IMR-90 (cell line): ENCODE data around the gene WAS. TPM values are rescaled to one million over a fixed set of nuclear protein-coding genes. Genes with fewer than 3 reads are reported as not detected.
"Not testable (repeated sequence)": the region's sequence is repeated elsewhere in the genome, so short reads cannot be mapped to it uniquely, and the experiment has no call there.

ENCODE experiments used
- ATAC-seq: fragments of 200-7000 bp; cut with Tn5 transposase; 2 replicates; pipeline ENCODE4 v1.9.1; 2020; ENCODE audit warnings: low read depth, mild to moderate bottlenecking, moderate library complexity
- BruUV-seq: library from RNA; stranded (reverse); fragments of 400-500 nt; replicated peaks from 2 replicates; lab custom pipeline; 2021; lab: Mats Ljungman, UMichigan
- CTCF ChIA-PET: fragments of 300-600 bp; formaldehyde crosslinking; extraction: SDS; loops from one replicate; lab custom pipeline; 2021; ENCODE audit warnings: antibody characterized with exemption; lab: Yijun Ruan, JAX
- POLR2A ChIA-PET: fragments of 300-600 bp; sonication (Branson Sonifier 250); formaldehyde crosslinking; loops from one replicate; lab custom pipeline; 2022; ENCODE audit warnings: antibody characterized with exemption; ENCODE audit not compliant: unreplicated experiment; lab: Charles Lee
- DNase-seq: peaks from one replicate; pipeline ENCODE4 v3.0.0; 2013
- H2AFZ ChIP-seq: replicated peaks from 2 replicates; pipeline ENCODE3; 2013; ENCODE audit warnings: low read length, mild to moderate bottlenecking; ENCODE audit not compliant: poor library complexity
- H2AK5ac ChIP-seq: 2 replicates; pipeline ENCODE4 v1.6.1; 2013; ENCODE audit warnings: low read depth, low read length, inconsistent platforms
- H2AK9ac ChIP-seq: replicated peaks from 2 replicates; pipeline ENCODE3; 2013; ENCODE audit warnings: mild to moderate bottlenecking, low read depth, low read length, moderate library complexity; ENCODE audit not compliant: poor library complexity
- H2BK120ac ChIP-seq: 2 replicates; pipeline ENCODE4 v1.6.1; 2013; ENCODE audit warnings: low read depth, low read length, inconsistent platforms
- H2BK15ac ChIP-seq: 3 replicates; pipeline ENCODE4 v1.6.1; 2013; ENCODE audit warnings: low read depth, low read length, inconsistent platforms
- H2BK20ac ChIP-seq: 2 replicates; pipeline ENCODE4 v1.6.1; 2013; ENCODE audit warnings: low read depth, mild to moderate bottlenecking, inconsistent platforms, low read length, moderate library complexity
- H2BK5ac ChIP-seq: 2 replicates; pipeline ENCODE4 v1.6.1; 2013; ENCODE audit warnings: mild to moderate bottlenecking, low read depth, low read length, inconsistent platforms; ENCODE audit not compliant: poor library complexity, severe bottlenecking
- H3K14ac ChIP-seq: replicated peaks from 2 replicates; pipeline ENCODE4 v1.6.1; 2013; ENCODE audit warnings: low read depth, low read length, inconsistent platforms
- H3K18ac ChIP-seq: 2 replicates; pipeline ENCODE4 v1.6.1; 2013; ENCODE audit warnings: low read depth, low read length, control low read depth
- H3K23ac ChIP-seq: 2 replicates; pipeline ENCODE4 v1.6.1; 2013; ENCODE audit warnings: low read depth, low read length, inconsistent platforms
- H3K27ac ChIP-seq: 2 replicates; pipeline ENCODE4 v1.5.1; 2013; ENCODE audit warnings: mild to moderate bottlenecking, control low read depth, low read length; ENCODE audit not compliant: insufficient read depth
- H3K27me3 ChIP-seq: 2 replicates; pipeline ENCODE4 v1.6.1; 2013; ENCODE audit warnings: low read length; ENCODE audit not compliant: control insufficient read depth, insufficient read depth
- H3K36me3 ChIP-seq: 2 replicates; pipeline ENCODE4 v1.6.1; 2013; ENCODE audit warnings: low read length, mixed read lengths; ENCODE audit not compliant: control insufficient read depth, insufficient read depth
- H3K4ac ChIP-seq: 2 replicates; pipeline ENCODE4 v1.6.1; 2013; ENCODE audit warnings: low read depth, low read length, inconsistent platforms
- H3K4me1 ChIP-seq: 2 replicates; pipeline ENCODE4 v1.6.1; 2013; ENCODE audit warnings: low read length, mixed read lengths; ENCODE audit not compliant: control insufficient read depth, insufficient read depth
- H3K4me2 ChIP-seq: 2 replicates; pipeline ENCODE4 v1.6.1; 2013; ENCODE audit warnings: low read depth, mild to moderate bottlenecking, control low read depth, low read length, moderate library complexity
- H3K4me3 ChIP-seq: 2 replicates; pipeline ENCODE4 v1.5.1; 2013; ENCODE audit warnings: low read depth, mild to moderate bottlenecking, control low read depth, low read length, moderate library complexity; ENCODE audit not compliant: insufficient read depth
- H3K56ac ChIP-seq: 2 replicates; pipeline ENCODE4 v1.6.1; 2013; ENCODE audit warnings: low read length, inconsistent platforms; ENCODE audit not compliant: insufficient read depth; ENCODE audit errors: extremely low read depth
- H3K79me1 ChIP-seq, 2 experiments: 2 replicates each; pipeline ENCODE4 v1.6.1; 2013; ENCODE audit warnings: low read length in 2 of 2, inconsistent platforms in 1 of 2, low read depth in 1 of 2
- H3K9ac ChIP-seq: 2 replicates; pipeline ENCODE4 v1.6.1; 2013; ENCODE audit warnings: low read depth, low read length, control low read depth
- H3K9me1 ChIP-seq: 2 replicates; pipeline ENCODE4 v1.6.1; 2013; ENCODE audit warnings: low read length, inconsistent platforms; ENCODE audit not compliant: insufficient read depth
- H3K9me3 ChIP-seq: 2 replicates; pipeline ENCODE4 v1.6.1; 2013; ENCODE audit warnings: low read length; ENCODE audit not compliant: control insufficient read depth, insufficient read depth
- H4K20me1 ChIP-seq: 2 replicates; pipeline ENCODE4 v1.6.1; 2013; ENCODE audit warnings: low read length, inconsistent platforms; ENCODE audit not compliant: insufficient read depth
- H4K5ac ChIP-seq: 2 replicates; pipeline ENCODE4 v1.6.1; 2013; ENCODE audit warnings: mild to moderate bottlenecking, low read depth, low read length, control low read depth
- H4K8ac ChIP-seq, 2 experiments: 2 replicates each; pipeline ENCODE4 v1.6.1; 2013; ENCODE audit warnings: low read depth in 2 of 2, low read length in 2 of 2, control low read depth in 1 of 2, inconsistent platforms in 1 of 2
- H4K91ac ChIP-seq: 2 replicates; pipeline ENCODE4 v1.6.1; 2013; ENCODE audit warnings: low read depth, low read length, inconsistent platforms; ENCODE audit not compliant: insufficient read depth
- CHD1 ChIP-seq: IDR thresholded peaks from 2 replicates; pipeline ENCODE4 v1.6.1; 2012; ENCODE audit warnings: low read depth, low read length, improper control_type of control experiment
- MAFK ChIP-seq: IDR thresholded peaks from 2 replicates; pipeline ENCODE4 v1.6.1; 2012; ENCODE audit warnings: low read depth, low read length, improper control_type of control experiment
- MXI1 ChIP-seq: IDR thresholded peaks from 2 replicates; pipeline ENCODE4 v1.6.1; 2012; ENCODE audit warnings: low read depth, mild to moderate bottlenecking, low read length, moderate library complexity, borderline replicate concordance
- RAD21 ChIP-seq: IDR thresholded peaks from 2 replicates; pipeline ENCODE4 v1.6.1; 2012; ENCODE audit warnings: low read length, improper control_type of control experiment
- RCOR1 ChIP-seq: IDR thresholded peaks from 2 replicates; pipeline ENCODE4 v1.6.1; 2012; ENCODE audit warnings: mild to moderate bottlenecking, low read length, improper control_type of control experiment; ENCODE audit not compliant: insufficient replicate concordance
- RFX5 ChIP-seq: IDR thresholded peaks from 2 replicates; pipeline ENCODE4 v1.8.0; 2012; ENCODE audit warnings: low read depth, mild to moderate bottlenecking, low read length, moderate library complexity
- WGBS, 2 experiments: methylation state at CpG; one replicate each; pipeline versions ENCODE4 v1.1.5 to v1.1.7; 2013; ENCODE audit warnings: missing lambda C conversion rate in 2 of 2; ENCODE audit not compliant: insufficient read length in 1 of 2; ENCODE audit errors: extremely low coverage in 2 of 2; 5-methylcytosine and 5-hydroxymethylcytosine counted together
- dilution Hi-C: fragments of 300-500 bp; cut with HindIII; formaldehyde crosslinking; loops from one replicate; pipeline ENCODE4 v1.14.3; 2018; ENCODE audit warnings: low sequenced_read_pairs; ENCODE audit not compliant: unreplicated experiment
- in situ Hi-C: fragments of 300-500 bp; cut with MboI; formaldehyde crosslinking; loops from 3 replicates; pipeline ENCODE4 v1.14.3; 2019; ENCODE audit warnings: low sequenced_read_pairs, inconsistent platforms, mixed read lengths
- intact Hi-C: fragments of 100-400 bp; cut with micrococcal nuclease; formaldehyde crosslinking; loops from 2 replicates; pipeline ENCODE4 v1.10.0; 2022
- polyA plus RNA-seq, 3 experiments: library from polyadenylated mRNA; depleted of rRNA; stranded (reverse); fragments of >200 nt; gene quantifications; 2 replicates each; pipeline ENCODE4 v1.2.3, GENCODE V29; 2012; ENCODE audit warnings: low replicate concordance in 1 of 3
- total RNA-seq: library from RNA; depleted of rRNA; stranded (reverse); fragments of >200 nt; gene quantifications from 2 replicates; pipeline ENCODE4 v1.2.3, GENCODE V29; 2012
- TF ChIP-seq, protein P1 (sequence below): fragments of 150-350 bp; IDR thresholded peaks from 2 replicates; pipeline ENCODE4 v1.6.1; 2016; ENCODE audit warnings: low read depth, mild to moderate bottlenecking, low read length, moderate library complexity, borderline replicate concordance

WAS gene
- total and polyA plus RNA-seq, 2 of the 4 experiments (the other 2 are of a cell fraction) = 0.14 TPM; not detected in 1

DNA sequence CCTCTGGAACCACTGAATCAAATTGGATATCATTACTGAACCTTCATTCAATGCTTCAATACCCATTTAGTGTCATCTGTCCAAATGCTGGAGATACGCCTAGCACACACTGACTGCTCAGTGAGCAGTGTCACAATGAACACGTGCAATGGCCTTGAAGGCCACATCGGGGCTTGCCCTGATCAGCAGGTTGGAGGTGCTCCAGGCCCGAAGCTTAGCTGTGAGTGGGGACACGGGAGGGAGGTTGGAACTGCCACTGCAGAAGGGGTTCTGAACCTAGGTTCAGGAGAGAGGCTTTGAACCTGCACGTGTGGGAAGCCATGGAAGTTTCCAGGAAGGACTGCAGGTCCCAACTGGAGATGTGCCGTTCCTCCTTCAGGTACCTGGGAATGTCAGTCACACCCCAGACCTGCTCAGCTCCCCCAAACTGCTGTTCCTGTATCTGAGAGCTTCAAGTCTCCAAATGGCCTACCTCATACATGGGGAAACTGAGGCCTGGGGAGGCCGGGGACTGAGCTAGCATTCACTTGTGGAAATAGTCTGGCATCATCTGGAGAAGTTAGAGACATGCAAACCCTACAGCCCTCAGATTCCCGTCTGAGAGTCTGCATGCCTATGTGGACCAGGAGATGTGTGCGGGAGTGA lies 1.9 kb upstream of the WAS start:
- H2BK120ac ChIP-seq = no peak overlapping the region
- H3K9me3 ChIP-seq = no peaks in the 10 kb centered on the region
- H3K4ac ChIP-seq = no peak overlapping the region
- no peak overlapping the region for H4K5ac ChIP-seq
- no peak overlapping the region for H2AFZ ChIP-seq
- WGBS, 2 experiments = 44% methylated on average over 4 of the region's 10 CpGs; no CpG with 5 or more reads in 1 of the 2 experiments
- in situ Hi-C loops = no loop called here
- no peak overlapping the region for H2BK5ac ChIP-seq
- no peaks in the 10 kb centered on the region for H3K9me1 ChIP-seq
- no peak overlapping the region for H2BK20ac ChIP-seq
- no peaks in the 10 kb centered on the region for H4K20me1 ChIP-seq
- intact Hi-C loops = no loop called here
- H2BK15ac ChIP-seq = no peak overlapping the region
- TF ChIP-seq RAD21 (no peak), RFX5 (no peak), RCOR1 (no peak), CHD1 (no peak), MAFK (no peak), MXI1 (no peak)
- TF ChIP-seq, protein P1, sequence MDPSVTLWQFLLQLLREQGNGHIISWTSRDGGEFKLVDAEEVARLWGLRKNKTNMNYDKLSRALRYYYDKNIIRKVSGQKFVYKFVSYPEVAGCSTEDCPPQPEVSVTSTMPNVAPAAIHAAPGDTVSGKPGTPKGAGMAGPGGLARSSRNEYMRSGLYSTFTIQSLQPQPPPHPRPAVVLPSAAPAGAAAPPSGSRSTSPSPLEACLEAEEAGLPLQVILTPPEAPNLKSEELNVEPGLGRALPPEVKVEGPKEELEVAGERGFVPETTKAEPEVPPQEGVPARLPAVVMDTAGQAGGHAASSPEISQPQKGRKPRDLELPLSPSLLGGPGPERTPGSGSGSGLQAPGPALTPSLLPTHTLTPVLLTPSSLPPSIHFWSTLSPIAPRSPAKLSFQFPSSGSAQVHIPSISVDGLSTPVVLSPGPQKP = no peak
- H3K36me3 ChIP-seq = no peaks in the 10 kb centered on the region
- BruUV-seq = no TSS peak
- H3K18ac ChIP-seq = no peak overlapping the region
- ChIA-PET POLR2A (no interaction called here), CTCF (no interaction called here)
- ATAC-seq (no peak), DNase-seq (no peak)
- no peak overlapping the region for H2AK5ac ChIP-seq
- H3K4me2 ChIP-seq = no peak overlapping the region
- no peak overlapping the region for H3K14ac ChIP-seq
- no peak overlapping the region for H2AK9ac ChIP-seq
- dilution Hi-C loops = no loop called here
- H3K27ac ChIP-seq = no peak overlapping the region
- no peak overlapping the region for H4K8ac ChIP-seq
- no peak overlapping the region for H3K9ac ChIP-seq
- H3K79me1 ChIP-seq = no peaks in the 10 kb centered on the region; a peak in 1 of 4 replicates
- no peak overlapping the region for H3K23ac ChIP-seq
- H3K56ac ChIP-seq = no peak overlapping the region
- no peak overlapping the region for H3K4me3 ChIP-seq
- no peaks in the 10 kb centered on the region for H3K4me1 ChIP-seq
- no peak overlapping the region for H4K91ac ChIP-seq
- peaks cover under 1% of the 10 kb centered on the region; the same call in 1 of the 2 replicates for H3K27me3 ChIP-seq

DNA sequence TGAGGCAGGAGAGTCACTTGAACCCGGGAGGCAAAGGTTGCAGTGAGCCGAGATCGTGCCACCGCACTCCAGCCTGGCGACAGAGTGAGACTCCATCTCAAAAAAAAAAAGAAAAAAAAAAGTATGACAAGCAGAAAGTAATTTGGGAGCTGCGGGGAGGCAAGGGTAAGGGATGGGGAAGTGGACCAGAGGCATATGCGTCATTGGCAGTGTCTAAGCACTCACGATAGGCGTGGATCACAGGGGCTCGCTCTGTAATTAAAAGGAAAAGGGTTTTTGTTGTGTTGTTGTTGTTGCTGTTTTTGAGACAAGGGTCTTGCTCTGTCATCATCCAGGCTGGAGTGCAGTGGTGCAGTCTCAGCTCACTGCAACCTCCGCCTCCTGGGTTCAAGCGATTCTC lies 804 bp upstream of the WAS start:
- H3K14ac ChIP-seq, DNase-seq, H3K23ac ChIP-seq, H3K4me3 ChIP-seq, H3K79me1 ChIP-seq, in situ Hi-C loops, H3K4ac ChIP-seq, H3K56ac ChIP-seq, H2AK9ac ChIP-seq, H2BK120ac ChIP-seq, H2BK15ac ChIP-seq, H2BK20ac ChIP-seq, intact Hi-C loops, H3K27ac ChIP-seq, H4K5ac ChIP-seq, POLR2A ChIA-PET, H2AFZ ChIP-seq, H3K36me3 ChIP-seq, H4K91ac ChIP-seq, H3K9me3 ChIP-seq, H3K9me1 ChIP-seq, BruUV-seq, H3K4me2 ChIP-seq, H4K20me1 ChIP-seq, ATAC-seq, H4K8ac ChIP-seq, H3K18ac ChIP-seq, dilution Hi-C loops, H2AK5ac ChIP-seq, H3K4me1 ChIP-seq, H2BK5ac ChIP-seq, H3K9ac ChIP-seq, H3K27me3 ChIP-seq: not testable (repeated sequence)
- CTCF ChIA-PET = interaction anchor here (0.6 kb wide), 1 partner anchor 87 kb away, joined by 4 read pairs; no protein-coding TSS in a partner anchor
- WGBS, 2 experiments = 67% methylated on average over 3 of the region's 12 CpGs; no CpG with 5 or more reads in 1 of the 2 experiments
